ENCODE results near the gene PTPRN2. TPM values are rescaled to one million over a fixed set of nuclear protein-coding genes. Genes with fewer than 3 reads are reported as not detected.
A peak's percentile ranks its signal among the peaks of the same experiment; 100 is the strongest.

Gene PTPRN2
- total RNA-seq, 1 experiment from 2014 or later, result 0.11 TPM

GRCh38 chr7:158443014-158443687 lies 144.5 kb downstream of the PTPRN2 start:
- DNase-seq (ENCODE audit: low spot score), result no peak
- H3K9me3 ChIP-seq (ENCODE audit: low read depth, low read length, poor library complexity, severe bottlenecking), result no peaks in the 10 kb centered on the region

GRCh38 chr7:158442260-158442659 lies 145.4 kb downstream of the PTPRN2 start:
- no peak for DNase-seq (ENCODE audit: low spot score)
- peaks cover 8% of the 10 kb centered on the region for H3K27me3 ChIP-seq (replicated peaks; ENCODE audit: insufficient read depth, low read depth, low read length, poor library complexity)
- H3K27ac ChIP-seq (ENCODE audit: low read depth, low read length, poor library complexity, severe bottlenecking), result no peak overlapping the region
- no TSS peak for BruUV-seq (replicated peaks)
- no peaks in the 10 kb centered on the region for H3K9me3 ChIP-seq (ENCODE audit: low read depth, low read length, poor library complexity, severe bottlenecking)
- TF ChIP-seq EZH2 (IDR thresholded peaks at IDR 0.05; ENCODE audit: borderline replicate concordance, low read depth, low read length, poor library complexity, severe bottlenecking) (no peak), CTCF (conservative IDR thresholded peaks at IDR 0.05; ENCODE audit: low read depth, low read length) (peak; percentile 26; the same call in 1 of the 2 replicates)
- intact Hi-C loops (cut with micrococcal nuclease; ENCODE audit: unreplicated experiment), result no loop called here
- H3K4me1 ChIP-seq (ENCODE audit: insufficient read depth, low read length, poor library complexity, severe bottlenecking), result no peaks in the 10 kb centered on the region
- H3K4me3 ChIP-seq (ENCODE audit: low read depth, low read length, poor library complexity, severe bottlenecking), result no peak overlapping the region
- H3K36me3 ChIP-seq (ENCODE audit: insufficient read depth, low read length, poor library complexity, severe bottlenecking), result no peaks in the 10 kb centered on the region
- CTCF ChIA-PET, result no interaction called here
- POLR2A ChIA-PET (ENCODE audit: low non-redundant PET), result no interaction called here

More at GRCh38 chr7:158443014-158443687, 144.5 kb downstream of the PTPRN2 start:
- Histone ChIP-seq H3K4me3 (ENCODE audit: low read depth, low read length, poor library complexity, severe bottlenecking) (no peak overlapping the region), H3K27ac (ENCODE audit: low read depth, low read length, poor library complexity, severe bottlenecking) (no peak overlapping the region), H3K36me3 (ENCODE audit: insufficient read depth, low read length, poor library complexity, severe bottlenecking) (no peaks in the 10 kb centered on the region), H3K27me3 (replicated peaks; ENCODE audit: insufficient read depth, low read depth, low read length, poor library complexity) (peaks cover 6% of the 10 kb centered on the region), H3K4me1 (ENCODE audit: insufficient read depth, low read length, poor library complexity, severe bottlenecking) (no peaks in the 10 kb centered on the region)
- TF ChIP-seq EZH2 (IDR thresholded peaks at IDR 0.05; ENCODE audit: borderline replicate concordance, low read depth, low read length, poor library complexity, severe bottlenecking) (no peak), CTCF (conservative IDR thresholded peaks at IDR 0.05; ENCODE audit: low read depth, low read length) (no peak)
- ChIA-PET POLR2A (ENCODE audit: low non-redundant PET) (no interaction called here), CTCF (no interaction called here)
- intact Hi-C loops (cut with micrococcal nuclease; ENCODE audit: unreplicated experiment), result no loop called here
- no TSS peak for BruUV-seq (replicated peaks)

- TF ChIP-seq EZH2 (IDR thresholded peaks at IDR 0.05; ENCODE audit: borderline replicate concordance, low read depth, low read length, poor library complexity, severe bottlenecking), result no peak
- no peak for TF ChIP-seq CTCF (conservative IDR thresholded peaks at IDR 0.05; ENCODE audit: low read depth, low read length)
- ChIA-PET CTCF (no interaction called here), POLR2A (ENCODE audit: low non-redundant PET) (no interaction called here)
- no peaks in the 10 kb centered on the region for H3K36me3 ChIP-seq (ENCODE audit: insufficient read depth, low read length, poor library complexity, severe bottlenecking)
- no peaks in the 10 kb centered on the region for H3K9me3 ChIP-seq (ENCODE audit: low read depth, low read length, poor library complexity, severe bottlenecking)
- intact Hi-C loops (cut with micrococcal nuclease; ENCODE audit: unreplicated experiment), result no loop called here
- no peak overlapping the region for H3K27ac ChIP-seq (ENCODE audit: low read depth, low read length, poor library complexity, severe bottlenecking)
- H3K4me1 ChIP-seq (ENCODE audit: insufficient read depth, low read length, poor library complexity, severe bottlenecking), result no peaks in the 10 kb centered on the region
- no peak for DNase-seq (ENCODE audit: low spot score)
- H3K4me3 ChIP-seq (ENCODE audit: low read depth, low read length, poor library complexity, severe bottlenecking), result no peak overlapping the region
- peaks cover 36% of the 10 kb centered on the region for H3K27me3 ChIP-seq (replicated peaks; ENCODE audit: insufficient read depth, low read depth, low read length, poor library complexity)
- no TSS peak for BruUV-seq (replicated peaks)
These were observed 148.6 kb downstream of the PTPRN2 start for GRCh38 chr7:158439035-158439434.

All from A673 (cell line).